HFFc6 (cell line): Measurements from ENCODE around the gene STXBP6. TPM values are rescaled to one million over a fixed set of nuclear protein-coding genes. Genes with fewer than 3 reads are reported as not detected.

Experiments used
- DNase-seq: peaks from one replicate; pipeline ENCODE4 v3.0.0-alpha.2; 2018
- H3K27ac Mint-ChIP-seq: 2 replicates; pipeline ENCODE4 v1.8.0; 2020; ENCODE audit warnings: mild to moderate bottlenecking, mixed read lengths
- H3K27me3 Mint-ChIP-seq: 2 replicates; pipeline ENCODE4 v1.8.0; 2021; ENCODE audit warnings: mild to moderate bottlenecking, moderate library complexity, mixed read lengths; ENCODE audit not compliant: insufficient read depth
- H3K36me3 Mint-ChIP-seq: 2 replicates; pipeline ENCODE4 v1.8.0; 2021; ENCODE audit warnings: low read depth, mixed read lengths
- H3K4me1 Mint-ChIP-seq: 2 replicates; pipeline ENCODE4 v1.8.0; 2020; ENCODE audit warnings: low read depth, mixed read lengths
- H3K4me3 Mint-ChIP-seq: 2 replicates; pipeline ENCODE4 v1.8.0; 2020; ENCODE audit warnings: mild to moderate bottlenecking, moderate library complexity, mixed read lengths
- H3K9me3 Mint-ChIP-seq: 2 replicates; pipeline ENCODE4 v1.8.0; 2020; ENCODE audit warnings: mild to moderate bottlenecking, mixed read lengths
- CTCF ChIP-seq: fragments of 200-600 bp; sonication (generic); IDR thresholded peaks from 2 replicates; pipeline ENCODE4 v1.5.0; 2021; ENCODE audit warnings: antibody characterized with exemption, mild to moderate bottlenecking
- total RNA-seq, 6 experiments: library from RNA; stranded (reverse); fragmentation: NEBNext Ultra II Directional; extraction: Animal tissue kit (Norgen Biotek cat#: 25700); gene quantifications; 2 replicates in 1 of 6; 3 replicates in 5 of 6; pipeline ENCODE4 v1.2.3, GENCODE V29; 2021

The STXBP6 gene
- total RNA-seq, 6 experiments from 2014 or later = 15.4 to 17.5 (median 17.0) TPM

- peak; percentile 63 for DNase-seq
- no peaks in the 10 kb centered on the region for H3K36me3 Mint-ChIP-seq
- no peak for TF ChIP-seq CTCF
- H3K4me1 Mint-ChIP-seq = peaks cover 58% of the 10 kb centered on the region
- no peaks in the 10 kb centered on the region; the same call in 1 of the 2 replicates for H3K27me3 Mint-ChIP-seq
- peak overlapping the region; percentile 54; the same call in 1 of the 2 replicates for H3K4me3 Mint-ChIP-seq
- no peaks in the 10 kb centered on the region for H3K9me3 Mint-ChIP-seq
- peak overlapping the region; percentile 74 for H3K27ac Mint-ChIP-seq
These were observed 40.9 kb upstream of the STXBP6 start for GRCh38 chr14:25090716-25091454.

GRCh38 chr14:25090256-25090655 lies 40.3 kb upstream of the STXBP6 start:
- no peak for DNase-seq
- Mint-ChIP-seq H3K4me1 (peaks cover 53% of the 10 kb centered on the region), H3K4me3 (no peak overlapping the region), H3K27ac (peak overlapping the region; percentile 35), H3K27me3 (no peaks in the 10 kb centered on the region; the same call in 1 of the 2 replicates), H3K36me3 (no peaks in the 10 kb centered on the region), H3K9me3 (no peaks in the 10 kb centered on the region)
- TF ChIP-seq CTCF = no peak

- peaks cover 49% of the 10 kb centered on the region for H3K4me1 Mint-ChIP-seq
- no peak for DNase-seq
- no peak overlapping the region for H3K27ac Mint-ChIP-seq
- TF ChIP-seq CTCF = no peak
- no peaks in the 10 kb centered on the region for H3K36me3 Mint-ChIP-seq
- no peaks in the 10 kb centered on the region for H3K9me3 Mint-ChIP-seq
- no peak overlapping the region for H3K4me3 Mint-ChIP-seq
- H3K27me3 Mint-ChIP-seq = no peaks in the 10 kb centered on the region; the same call in 1 of the 2 replicates
These were observed 39.5 kb upstream of the STXBP6 start for GRCh38 chr14:25089496-25089895.

GRCh38 chr14:25086821-25087396 lies 37.0 kb upstream of the STXBP6 start:
- Mint-ChIP-seq H3K27ac (no peak overlapping the region), H3K27me3 (no peaks in the 10 kb centered on the region), H3K4me1 (peaks cover 31% of the 10 kb centered on the region), H3K36me3 (no peaks in the 10 kb centered on the region), H3K9me3 (no peaks in the 10 kb centered on the region), H3K4me3 (no peak overlapping the region)
- TF ChIP-seq CTCF = no peak
- no peak for DNase-seq

- no peak overlapping the region for H3K27ac Mint-ChIP-seq
- no peak for DNase-seq
- peaks cover 23% of the 10 kb centered on the region for H3K4me1 Mint-ChIP-seq
- TF ChIP-seq CTCF = no peak
- H3K27me3 Mint-ChIP-seq = no peaks in the 10 kb centered on the region
- H3K4me3 Mint-ChIP-seq = no peak overlapping the region
- no peaks in the 10 kb centered on the region for H3K9me3 Mint-ChIP-seq
- H3K36me3 Mint-ChIP-seq = no peaks in the 10 kb centered on the region
These were observed 36.1 kb upstream of the STXBP6 start for GRCh38 chr14:25086081-25086480.
